ENCODE results near the gene PDE8B. TPM values are rescaled to one million over a fixed set of nuclear protein-coding genes. Genes with fewer than 3 reads are reported as not detected.

The PDE8B gene
- total RNA-seq, 1 donor from 2014 or later, result 7.3 TPM

DNA sequence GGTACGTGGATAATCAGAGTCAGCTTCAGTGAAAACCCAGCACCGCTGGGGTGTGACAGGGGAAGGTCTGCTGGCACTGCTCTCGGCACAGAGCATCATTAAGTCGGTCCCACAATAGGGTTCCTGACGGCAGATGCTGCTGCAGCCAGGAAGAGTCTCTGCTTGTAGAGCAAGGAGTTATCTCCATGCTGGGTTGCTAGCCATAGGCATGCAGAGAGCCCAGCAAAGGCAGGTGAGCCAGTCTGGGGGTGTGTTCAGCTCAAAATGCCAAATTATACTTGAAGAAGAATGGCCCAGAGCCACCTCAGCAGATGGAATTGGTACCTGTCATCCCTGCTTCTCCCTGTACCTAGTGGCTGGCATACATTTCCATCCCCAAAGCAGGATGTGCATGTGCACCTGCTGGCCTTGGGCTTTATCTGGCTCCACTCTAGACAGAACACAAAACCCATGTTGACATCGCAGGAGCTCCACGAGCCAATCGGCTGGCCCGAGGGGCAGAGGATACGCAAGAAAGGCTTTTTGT, 180.8 kb downstream of the PDE8B start:
- DNase-seq (ENCODE audit: low spot score in 2 of 2) (no peak), FAIRE-seq (no peak)

DNA sequence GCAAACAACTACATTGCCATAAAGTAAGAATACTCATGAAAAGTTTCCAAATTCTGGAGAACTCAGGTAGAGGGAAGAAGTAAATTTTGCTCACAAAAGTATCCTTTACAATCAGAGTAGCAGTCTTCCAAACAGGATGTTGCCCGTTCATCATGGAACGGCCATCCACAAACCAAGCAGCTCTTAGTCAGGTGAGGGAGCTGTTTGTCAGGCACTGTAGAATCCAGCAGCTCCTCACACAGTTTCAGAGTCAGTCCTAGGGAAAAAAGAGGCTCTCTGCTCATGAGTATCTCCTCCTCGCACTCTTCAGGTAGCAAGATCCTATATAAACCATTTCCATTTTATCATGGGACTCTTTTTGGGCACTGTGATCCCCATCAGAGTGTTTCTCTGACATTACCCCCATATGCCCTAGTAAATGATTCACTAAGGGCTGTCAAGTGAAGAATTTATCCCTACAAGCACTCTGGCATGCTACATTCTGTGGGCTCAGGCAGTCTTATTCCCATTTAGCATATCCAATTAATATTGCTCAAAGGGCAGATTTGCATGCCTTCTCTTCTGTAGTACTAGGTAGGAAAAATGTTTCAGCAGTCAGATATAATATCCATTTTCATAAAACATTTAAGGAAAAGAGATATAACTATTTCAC, 183.7 kb downstream of the PDE8B start:
- DNase-seq (ENCODE audit: low spot score in 2 of 2) (no peak), FAIRE-seq (no peak)

DNA sequence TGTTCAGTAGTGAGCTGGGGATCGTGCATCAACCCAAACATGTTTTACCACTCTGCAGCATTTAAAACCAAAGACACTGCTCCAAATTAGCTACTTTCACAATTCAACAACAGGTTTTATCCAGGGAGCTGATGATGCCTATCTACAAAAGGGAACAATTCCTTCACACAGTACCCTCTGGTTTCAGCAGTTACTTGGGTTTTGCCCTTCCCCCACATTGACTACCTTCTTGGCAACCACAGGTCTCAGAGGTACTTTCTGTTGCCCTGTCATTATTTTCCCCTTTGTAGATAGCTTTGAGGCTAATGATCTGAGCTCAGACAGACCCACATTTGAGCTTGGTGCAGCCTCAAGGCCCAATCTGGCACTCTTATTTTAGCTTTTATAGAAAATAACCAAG, 185.5 kb downstream of the PDE8B start:
- no peak for FAIRE-seq

DNA sequence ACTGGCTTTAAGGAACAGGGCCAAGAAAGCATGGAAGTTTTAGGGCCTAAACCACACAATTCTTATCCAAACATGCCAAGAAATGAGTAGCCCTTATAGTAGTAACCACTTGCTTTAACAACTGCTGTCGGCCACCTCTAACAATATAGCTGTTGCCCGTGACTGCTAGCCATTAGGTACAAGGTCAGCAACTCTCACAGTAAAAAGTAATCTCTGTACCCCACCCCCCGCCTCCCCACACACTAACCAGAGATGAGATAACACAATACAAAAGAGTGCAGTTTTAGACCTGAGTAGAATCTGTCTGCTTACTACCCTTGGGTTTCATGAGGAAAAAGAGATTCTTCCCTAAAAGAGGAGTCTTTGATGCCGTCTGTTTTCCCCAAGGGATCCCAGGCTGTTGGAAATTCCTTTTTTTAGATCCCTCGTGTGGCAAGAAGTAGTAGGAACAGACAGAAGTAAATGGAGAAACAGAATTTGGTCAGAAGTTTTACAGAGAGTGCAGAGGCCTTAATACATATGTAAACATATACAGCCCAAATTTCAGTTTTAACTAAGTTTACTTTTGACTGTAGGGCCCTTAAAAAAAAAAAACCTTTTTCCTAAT, 187.3 kb downstream of the PDE8B start:
- no peak for DNase-seq (ENCODE audit: low spot score in 2 of 2)
- FAIRE-seq, result no peak

More for the DNA sequence above, 185.5 kb downstream of the PDE8B start:
- no peak for DNase-seq (ENCODE audit: low spot score in 2 of 2)

DNA sequence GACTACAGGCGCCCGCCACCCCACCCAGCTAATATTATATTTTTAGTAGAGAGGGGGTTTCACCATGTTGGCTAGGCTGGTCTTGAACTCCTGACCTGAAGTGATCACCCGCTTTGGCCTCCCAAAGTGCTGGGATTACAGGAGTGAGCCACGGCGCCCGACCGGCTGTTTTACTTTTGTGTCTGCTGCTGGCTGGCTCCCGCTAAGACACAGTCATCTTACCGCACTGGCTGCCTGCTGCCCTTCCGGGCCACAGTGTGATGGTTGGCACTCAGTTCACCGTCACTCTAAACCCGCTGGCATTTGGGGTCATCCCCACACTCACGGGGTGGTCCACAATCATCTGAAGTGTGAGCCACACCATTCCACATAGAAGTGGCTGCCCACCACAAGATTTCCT, 188.0 kb downstream of the PDE8B start:
- FAIRE-seq, result no peak

DNA sequence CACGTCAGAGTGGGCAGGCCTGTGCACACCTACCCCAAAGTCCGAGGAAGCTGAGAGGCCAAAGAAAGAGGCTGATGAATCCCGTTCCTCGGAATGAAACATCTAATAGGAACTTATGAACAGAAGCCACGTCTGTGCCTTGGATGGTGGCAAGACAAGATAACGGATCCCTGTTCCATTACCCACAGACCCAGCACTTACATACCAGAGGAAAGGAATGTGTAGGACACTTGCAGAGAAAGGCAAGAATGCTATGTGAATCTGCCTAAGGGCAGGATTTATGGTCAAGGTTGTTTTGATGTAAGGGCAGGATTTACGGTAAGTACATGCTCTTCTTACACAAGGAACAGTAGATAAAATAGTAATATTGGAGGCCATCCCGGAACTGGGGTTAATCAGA, 188.4 kb downstream of the PDE8B start:
- no peak for FAIRE-seq
- DNase-seq (ENCODE audit: low spot score in 2 of 2), result no peak

More for the DNA sequence above, 188.0 kb downstream of the PDE8B start:
- DNase-seq (ENCODE audit: low spot score in 2 of 2), result no peak

DNA sequence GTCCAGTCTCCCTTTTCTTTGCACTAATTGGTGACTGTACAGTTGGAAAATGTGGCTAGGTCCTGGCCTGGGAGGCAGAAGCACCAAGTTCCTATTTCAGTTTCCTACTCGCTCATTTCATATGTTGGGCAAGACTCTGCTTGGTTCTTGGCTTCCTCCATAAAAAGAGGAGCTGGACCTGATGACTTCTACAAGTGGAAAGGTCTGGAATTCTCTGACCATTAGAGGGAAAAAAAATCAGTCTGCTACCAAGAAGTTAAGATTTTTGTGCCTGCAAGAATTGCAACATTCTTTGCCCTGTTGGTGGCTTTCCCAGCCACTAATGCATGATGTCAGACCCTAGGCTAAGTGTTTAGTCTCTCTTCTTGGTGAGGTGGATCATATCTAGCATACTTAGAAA, 190.2 kb downstream of the PDE8B start:
- DNase-seq (ENCODE audit: low spot score in 2 of 2) (peak in 1 of 2 donors; percentile 27), FAIRE-seq (no peak)

DNA sequence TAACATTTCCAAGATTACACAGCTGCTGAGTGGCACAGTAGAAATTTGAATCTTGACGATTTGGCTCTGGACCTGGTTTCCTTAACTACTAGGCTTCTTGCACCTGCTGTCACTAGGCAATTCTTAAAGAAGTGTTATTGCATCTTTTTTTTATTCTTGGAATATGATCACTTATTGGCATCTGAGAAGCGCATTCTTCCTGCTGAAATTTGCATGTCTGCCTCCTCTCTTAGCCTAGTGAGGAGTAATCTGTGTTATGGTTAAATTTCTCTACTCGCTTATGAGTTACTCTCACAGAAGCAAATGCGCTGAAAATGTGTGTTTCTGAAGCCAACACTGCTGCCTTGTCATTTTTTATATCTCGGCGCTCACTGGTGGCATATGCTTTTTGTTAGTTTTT, 192.3 kb downstream of the PDE8B start:
- no peak for FAIRE-seq

DNA sequence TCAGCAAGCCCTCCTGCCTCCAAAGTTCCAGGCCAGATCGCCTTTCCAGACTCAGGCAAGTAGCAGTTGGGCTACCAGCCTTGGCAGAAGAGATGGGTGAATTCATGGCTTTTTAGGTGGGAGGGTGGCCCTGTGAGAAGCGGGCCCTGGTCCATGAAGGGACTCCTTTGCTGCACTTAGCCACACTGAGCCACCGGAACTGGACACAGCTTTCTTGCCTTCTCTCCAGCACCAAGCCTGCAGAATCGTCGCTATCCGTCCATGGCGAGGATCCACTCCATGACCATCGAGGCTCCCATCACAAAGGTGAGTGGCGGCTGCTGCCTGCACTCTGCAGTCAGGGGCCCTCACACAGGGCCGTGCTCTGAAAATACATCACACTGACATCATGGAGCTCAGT, 196.7 kb downstream of the PDE8B start:
- FAIRE-seq (no peak), DNase-seq (ENCODE audit: low spot score in 2 of 2) (no peak)

More for the DNA sequence above, 192.3 kb downstream of the PDE8B start:
- no peak for DNase-seq (ENCODE audit: low spot score in 2 of 2)

DNA sequence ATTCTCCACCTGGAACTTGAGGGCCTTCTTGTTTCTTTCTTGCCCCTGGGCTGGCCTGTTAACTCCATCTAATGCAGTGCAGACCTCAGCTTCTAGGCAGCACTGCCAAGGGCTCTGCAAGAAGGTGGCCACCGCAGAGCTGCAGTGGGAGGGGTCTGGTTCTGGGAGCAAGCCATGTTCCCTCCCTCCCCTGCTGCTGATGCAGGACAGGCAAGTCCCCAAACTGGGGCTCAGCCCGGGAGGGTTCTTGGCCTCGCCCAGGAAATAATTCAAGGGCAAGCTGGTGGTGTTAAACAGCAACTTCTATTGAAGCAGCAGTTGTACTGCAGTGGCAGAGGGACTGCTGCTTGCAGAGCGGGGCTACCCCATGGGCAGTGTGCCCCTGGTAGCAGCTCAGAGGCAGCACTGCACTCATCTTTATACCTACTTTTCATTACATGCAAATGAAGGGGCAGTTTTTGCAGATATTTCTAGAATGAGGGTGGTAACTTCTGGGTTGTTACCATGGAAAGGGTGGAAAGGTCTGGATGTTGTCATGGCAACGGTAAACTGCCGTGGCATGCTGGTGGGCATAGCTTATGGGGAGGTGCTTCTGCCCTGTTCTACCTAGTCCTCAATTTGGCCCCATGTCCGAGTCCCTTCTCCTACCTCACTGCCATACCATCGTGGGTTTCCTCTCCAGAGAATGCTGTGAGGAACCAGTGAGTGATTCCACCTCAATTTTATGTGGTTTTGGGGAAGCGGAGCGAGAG, 199.6 kb downstream of the PDE8B start:
- no peak for FAIRE-seq
- no peak for DNase-seq (ENCODE audit: low spot score in 2 of 2)

DNA sequence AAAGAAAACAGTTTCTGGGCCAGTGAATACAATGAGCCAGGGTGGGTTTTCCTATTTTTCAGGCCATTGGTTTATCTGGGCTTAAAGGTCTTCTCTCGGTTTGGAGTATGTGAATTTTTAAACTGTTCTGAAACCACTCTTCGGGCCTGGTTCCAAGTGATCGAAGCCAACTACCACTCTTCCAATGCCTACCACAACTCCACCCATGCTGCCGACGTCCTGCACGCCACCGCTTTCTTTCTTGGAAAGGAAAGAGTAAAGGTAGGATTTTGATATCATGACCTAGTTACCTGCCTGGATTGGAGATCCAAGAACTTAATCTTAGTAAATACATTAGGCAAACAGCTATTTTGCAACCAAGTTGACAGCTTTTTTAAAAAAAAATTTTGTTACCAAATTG, 202.6 kb downstream of the PDE8B start:
- FAIRE-seq (no peak), DNase-seq (ENCODE audit: low spot score in 2 of 2) (no peak)

DNA sequence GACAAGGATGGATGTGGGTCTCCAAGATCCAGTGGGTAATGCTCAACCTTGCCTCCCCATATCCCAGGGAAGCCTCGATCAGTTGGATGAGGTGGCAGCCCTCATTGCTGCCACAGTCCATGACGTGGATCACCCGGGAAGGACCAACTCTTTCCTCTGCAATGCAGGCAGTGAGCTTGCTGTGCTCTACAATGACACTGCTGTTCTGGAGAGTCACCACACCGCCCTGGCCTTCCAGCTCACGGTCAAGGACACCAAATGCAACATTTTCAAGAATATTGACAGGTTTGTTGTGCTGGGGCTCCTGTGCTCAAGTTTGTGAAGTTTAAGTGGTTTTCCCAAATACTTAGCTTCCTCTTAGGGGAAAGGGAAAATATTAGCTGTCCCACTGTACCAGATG, 207.7 kb downstream of the PDE8B start:
- DNase-seq (ENCODE audit: low spot score in 2 of 2), result no peak
- FAIRE-seq, result no peak

DNA sequence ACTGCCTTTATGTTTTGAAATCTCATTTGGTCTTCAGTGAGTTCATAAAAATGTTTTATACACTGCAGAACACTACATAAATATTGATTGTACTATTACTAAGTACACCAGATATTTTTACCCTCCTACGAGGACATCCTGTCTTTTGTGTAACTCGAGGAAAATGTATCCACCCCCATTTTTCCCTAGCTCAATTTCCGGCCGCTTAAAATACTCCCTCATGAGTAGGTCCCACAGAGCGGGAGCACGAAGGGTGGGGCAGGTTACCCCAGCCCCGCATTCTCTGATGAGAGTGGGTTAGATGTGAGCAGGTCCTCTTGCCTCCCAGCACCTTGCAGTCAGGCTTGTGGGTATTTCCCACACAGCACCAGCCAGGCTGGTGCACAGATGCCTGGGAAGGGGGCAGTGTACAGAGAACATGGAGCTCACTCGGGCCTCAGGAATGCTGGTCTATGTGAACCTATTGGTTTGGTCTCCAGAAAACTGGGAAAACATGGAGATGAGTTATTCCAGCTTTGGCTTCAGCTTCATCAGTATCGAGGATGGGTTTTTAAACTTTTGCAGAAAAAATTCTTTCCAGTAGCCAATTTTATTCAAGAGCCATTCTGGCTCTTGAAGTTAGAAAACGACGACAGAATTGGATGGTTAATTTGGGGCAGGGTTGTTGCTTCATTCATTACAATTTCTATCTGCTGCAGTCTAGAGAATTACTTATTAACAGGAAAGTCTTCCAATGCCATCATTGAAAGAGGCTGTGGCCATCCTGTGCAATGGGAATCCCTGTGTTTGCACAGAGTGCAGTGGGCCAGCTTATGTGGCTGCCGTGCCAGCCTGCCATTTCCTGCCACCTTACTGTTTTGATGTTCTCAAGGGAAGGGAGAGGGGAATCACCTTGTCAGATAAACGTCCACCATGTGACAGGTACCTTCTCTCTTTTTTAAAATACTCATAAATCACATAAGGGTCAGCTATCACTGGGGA, 208.4 kb downstream of the PDE8B start:
- DNase-seq (ENCODE audit: low spot score in 2 of 2) (no peak), FAIRE-seq (no peak)

DNA sequence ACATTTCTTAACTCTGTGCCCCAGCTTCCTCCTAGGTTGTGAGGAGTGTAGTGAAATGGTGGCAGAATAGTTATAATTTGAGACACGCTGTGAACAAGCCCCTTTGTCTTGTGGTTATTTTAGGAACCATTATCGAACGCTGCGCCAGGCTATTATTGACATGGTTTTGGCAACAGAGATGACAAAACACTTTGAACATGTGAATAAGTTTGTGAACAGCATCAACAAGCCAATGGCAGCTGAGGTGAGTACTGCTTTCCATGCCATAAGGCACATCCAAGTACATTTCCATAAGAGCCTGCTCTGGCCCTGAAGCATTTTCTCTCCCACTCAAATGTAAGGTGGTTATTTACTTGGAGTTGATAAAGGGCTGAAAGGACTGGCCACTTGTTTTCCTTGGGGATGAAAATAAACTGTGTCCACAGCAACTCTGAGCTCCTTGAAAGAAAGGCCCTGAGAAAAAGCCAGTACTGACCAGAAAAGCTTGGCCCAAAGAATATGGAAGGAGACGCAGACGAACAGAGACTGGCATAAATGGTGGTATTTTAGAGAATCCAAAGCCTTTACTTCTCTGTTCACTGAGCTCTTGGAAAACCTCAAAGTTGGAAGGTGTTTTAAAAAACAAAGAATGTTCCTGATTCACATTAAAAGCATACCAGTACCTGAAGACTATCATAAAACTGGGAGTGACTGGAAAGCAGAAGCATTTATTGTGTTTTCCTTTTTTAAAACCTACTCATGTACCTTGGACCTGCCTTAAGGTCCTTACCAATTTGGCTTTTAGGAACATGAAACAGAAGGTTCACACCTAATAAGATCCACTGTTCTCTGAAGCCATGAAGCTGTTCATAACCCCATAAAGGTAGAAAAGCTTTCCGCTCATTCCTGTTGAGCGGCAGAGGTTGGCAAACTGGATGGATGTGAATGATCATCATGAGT, 209.4 kb downstream of the PDE8B start:
- DNase-seq (ENCODE audit: low spot score in 2 of 2) (no peak), FAIRE-seq (no peak)

DNA sequence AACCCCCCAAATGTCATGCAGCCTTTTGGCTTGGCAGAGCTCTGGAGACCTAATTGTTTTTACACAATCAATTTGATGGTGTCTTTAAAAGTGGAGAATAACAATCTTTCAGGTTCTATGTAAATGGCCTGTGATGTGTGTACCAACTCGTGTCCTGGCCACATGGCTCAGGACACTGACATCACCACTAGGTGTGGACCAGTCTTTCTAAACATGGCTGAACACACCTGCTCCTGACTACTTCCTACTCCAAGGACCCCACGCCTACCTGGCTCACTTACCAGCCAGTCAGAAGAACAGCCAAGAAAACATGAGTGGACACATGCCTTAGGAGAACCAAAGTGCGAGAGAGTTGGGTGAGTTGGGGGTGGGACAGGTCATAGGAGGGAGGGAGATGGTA, 210.5 kb downstream of the PDE8B start:
- DNase-seq (ENCODE audit: low spot score in 2 of 2), result no peak
- FAIRE-seq, result no peak

DNA sequence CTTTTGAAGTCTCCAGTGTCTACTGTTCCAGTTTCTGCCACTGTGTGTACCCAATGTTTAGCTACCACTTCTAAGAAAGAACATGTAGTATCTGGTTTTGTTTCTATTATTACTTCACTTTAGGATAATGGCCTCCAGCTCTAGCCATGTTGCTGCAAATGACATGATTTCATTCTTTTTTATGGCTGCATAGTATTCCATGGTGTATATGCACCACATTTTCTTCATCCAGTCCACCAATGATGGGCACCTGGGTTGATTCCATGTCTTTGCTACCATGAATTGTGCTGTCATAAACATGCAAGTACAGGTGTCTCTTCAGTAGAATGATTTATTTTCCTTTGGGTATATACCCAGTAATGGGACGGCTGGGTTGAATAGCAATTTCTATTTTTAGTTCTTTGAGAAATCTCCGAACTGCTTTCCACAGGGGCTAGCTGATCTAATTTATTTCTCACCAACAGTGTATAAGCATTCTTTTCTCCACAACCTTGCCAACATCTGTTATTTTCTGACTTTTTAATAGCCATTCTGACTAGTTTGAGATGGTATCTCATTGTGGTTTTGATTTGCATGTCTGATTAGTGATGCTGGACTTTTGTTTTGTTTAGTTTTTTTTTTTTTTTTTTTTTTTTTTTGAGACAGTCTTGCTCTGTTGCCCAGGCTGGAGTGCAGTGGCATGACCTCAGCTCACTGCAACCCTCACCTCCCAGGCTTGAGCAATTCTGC, 212.7 kb downstream of the PDE8B start:
- DNase-seq (ENCODE audit: low spot score in 2 of 2) (no peak), FAIRE-seq (no peak)

DNA sequence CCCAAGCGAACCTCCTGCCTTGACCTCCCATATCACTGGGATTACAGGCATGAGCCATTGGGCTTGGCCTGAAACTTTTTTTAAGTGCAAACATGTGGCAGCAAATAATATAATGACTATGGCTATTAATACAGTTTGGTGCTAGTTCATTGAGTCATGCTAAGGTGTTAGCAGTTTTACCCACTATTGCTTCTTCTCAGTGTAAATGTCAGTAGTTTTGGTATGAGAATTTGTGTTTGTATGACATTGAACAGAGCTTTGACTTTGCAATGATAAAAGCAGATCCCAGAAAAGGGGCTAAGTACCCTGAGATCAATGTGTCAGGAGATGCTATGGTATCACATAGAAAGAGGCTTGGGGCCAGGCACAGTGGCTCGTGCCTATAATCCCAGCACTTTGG, 214.4 kb downstream of the PDE8B start:
- no peak for DNase-seq (ENCODE audit: low spot score in 2 of 2)
- no peak for FAIRE-seq

DNA sequence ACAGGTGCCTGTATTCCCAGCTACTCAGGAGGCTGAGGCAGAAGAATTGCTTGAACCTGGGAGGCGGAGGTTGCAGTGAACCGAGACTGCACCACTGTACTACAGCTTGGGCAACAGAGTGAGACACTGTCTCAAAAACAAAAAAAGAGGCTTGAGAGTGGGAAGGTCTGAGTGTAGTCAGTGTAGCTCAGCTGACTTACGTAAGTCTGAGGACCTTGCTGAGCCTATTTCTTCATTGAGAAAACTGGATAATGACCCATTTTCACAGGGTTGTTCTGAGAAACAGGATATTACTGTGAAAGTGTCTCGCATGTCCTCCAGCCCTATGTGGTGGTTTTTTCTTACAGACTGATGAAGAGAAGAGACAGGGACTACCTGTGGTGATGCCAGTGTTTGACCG, 214.9 kb downstream of the PDE8B start:
- FAIRE-seq (no peak), DNase-seq (ENCODE audit: low spot score in 2 of 2) (no peak)
